Stimulated activated CD8-positive, alpha-beta memory T cell treated with anti-CD3 and anti-CD28 coated beads, Interleukin-7, amount 100 ng/mL, for 48 hours (primary cell): ENCODE measurements around the gene LARP1B.
"Not testable (repeated sequence)": the region's sequence is repeated elsewhere in the genome, so short reads cannot be mapped to it uniquely, and the experiment has no call there.

Source experiments
- DNase-seq, 2 donors: peaks; one replicate each; pipeline ENCODE4 v3.0.0-alpha.2; 2020; ENCODE audit warnings: low read depth in 1 of 2; ENCODE audit errors: extremely low read depth in 1 of 2

LARP1B gene

DNA sequence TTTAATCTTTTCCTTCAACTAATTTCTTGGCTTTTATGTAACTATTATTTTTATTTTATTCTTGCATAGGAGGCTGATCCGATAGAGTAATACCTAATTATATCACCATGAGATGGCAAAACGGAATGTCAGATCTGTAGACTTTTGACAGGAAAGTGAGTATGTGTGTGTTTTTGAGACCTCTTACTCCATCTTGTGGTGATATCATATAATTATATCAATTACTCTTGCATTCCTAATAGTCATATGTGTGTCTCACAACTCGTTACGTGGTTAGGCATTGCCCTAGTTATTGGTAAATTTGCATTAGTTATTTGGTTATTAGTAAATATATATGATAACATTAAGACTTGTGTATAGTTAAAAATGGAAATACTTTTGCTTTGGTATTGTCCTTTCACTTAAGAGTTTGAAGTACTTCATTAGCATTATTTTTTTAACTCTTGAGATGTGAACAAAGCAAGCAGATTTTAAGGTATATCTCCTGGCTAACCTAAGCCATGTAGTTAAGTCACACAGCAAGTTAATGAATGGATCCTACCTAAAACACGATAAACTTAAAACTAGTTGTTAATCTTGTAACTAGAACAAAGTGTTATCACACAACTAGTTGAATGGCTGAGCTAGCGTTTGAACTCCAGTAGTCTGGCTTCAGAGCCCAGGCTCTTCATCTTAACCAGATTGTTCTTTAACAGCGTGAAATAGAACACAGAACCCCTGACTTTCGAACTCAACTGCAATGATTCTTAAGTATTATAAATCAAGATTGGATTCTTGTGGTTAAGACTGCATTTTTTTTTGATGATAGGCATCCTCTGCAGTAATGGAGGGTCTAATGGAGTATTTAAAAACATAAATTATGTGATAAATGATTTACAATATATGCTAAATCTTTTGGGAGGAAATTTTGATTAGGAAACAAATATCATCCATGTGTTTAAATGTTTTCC lies 159.4 kb downstream of the LARP1B start:
- DNase-seq = no peak

- no peak for DNase-seq
Observed at GRCh38 chr4:128221586-128221985, 160.5 kb downstream of the LARP1B start.

DNA sequence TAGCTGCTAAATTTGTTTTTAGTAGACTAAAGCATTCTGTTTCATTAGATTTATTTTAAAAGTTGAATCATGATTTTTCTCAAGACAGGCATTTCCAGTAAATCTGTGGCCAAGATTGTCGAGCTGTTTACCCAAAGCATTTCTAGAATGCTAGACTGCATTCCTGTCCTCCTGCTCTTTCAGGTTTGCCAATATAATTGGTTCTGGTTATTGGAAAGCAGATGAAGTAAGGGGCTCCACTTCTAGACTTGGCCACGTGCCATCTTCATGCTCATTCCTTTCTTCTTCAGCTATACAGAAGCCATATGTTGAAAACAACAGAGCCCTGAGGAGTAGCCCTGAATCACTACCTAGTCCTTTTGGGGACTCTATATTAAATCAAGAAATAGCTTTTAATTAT lies 164.0 kb downstream of the LARP1B start:
- DNase-seq = no peak

GRCh38 chr4:128227991-128228571 lies 167.0 kb downstream of the LARP1B start:
- no peak for DNase-seq

DNA sequence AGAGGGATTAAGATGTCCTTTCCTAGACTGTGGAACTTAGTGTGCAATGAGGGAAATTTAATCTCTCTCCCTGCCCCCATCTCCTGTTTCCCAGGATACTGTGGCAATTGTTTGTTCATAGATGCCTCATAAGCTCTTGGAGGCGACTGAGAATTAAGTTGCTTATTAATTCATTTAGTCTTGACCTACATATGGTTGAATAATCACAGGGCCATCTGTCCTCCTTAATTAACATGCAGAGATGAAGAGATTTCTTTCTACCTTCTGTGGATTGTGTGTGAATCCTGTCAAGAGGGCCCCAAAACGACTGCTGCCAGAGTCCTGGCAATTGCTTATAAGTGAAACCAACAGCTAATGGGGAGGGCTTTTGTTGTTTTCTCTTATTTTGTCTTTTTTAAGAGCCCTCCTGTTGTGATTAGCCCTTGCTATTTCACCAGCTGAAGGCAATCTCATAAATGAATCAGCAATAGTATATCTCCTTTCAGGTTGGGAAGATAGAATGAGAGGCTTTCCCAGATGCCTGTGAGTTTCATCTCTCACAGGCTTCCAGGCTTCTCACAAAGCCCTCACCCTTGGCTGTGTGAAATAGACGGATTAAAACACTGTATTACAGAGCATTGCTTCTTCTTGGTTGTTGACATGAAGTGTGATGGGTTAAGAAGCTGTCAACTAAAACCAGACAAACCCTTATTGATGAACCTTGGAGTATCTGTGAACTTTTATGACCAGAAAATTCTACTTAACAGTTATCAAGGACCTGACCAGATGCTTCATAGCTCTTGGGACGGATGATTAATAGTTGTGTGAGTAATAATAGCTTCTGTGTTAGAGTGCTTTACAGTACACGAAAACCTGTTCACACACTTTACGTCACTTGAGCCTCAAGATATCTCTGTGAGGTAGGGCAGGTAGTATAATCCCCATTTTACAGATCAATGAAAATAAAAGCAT lies 168.0 kb downstream of the LARP1B start:
- DNase-seq = no peak

DNA sequence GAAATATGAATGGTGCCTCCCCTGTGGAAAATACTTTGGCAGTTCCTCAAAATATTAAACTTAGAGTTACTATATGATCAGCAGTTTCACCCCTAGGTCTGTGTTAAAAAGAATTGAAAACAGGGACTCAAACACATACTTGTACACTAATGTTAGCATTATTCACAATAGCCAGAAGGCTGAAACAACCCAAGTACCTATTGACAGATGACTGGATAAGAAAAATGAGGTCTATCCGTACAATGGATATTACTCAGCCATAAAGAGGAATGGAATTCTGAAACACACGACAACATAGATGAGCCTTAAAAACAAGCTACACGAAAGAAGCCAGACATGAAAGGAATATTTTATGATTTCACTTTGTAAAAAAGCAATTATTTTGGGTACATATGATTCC lies 171.6 kb downstream of the LARP1B start:
- no peak for DNase-seq

DNA sequence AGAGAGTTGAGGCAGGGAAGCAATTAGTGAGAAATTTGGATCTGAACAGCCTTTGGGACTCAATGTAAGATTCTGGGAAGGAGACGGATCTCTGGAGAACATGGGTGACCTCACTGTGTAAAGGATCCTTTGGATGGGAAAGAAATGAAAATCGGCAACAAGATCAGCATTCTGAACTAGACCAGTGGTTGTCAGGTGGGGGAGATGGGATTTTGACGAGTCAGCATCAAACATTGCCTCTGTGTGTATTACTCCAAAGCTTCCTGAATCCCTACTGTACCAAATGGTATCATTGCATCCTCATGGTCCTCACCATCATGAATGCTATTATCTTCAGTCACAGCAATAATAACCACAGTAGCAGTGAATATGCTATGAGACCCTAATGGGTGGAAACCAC lies 173.7 kb downstream of the LARP1B start:
- DNase-seq = no peak

- DNase-seq = no peak
Observed at GRCh38 chr4:128241019-128241418, 179.9 kb downstream of the LARP1B start.

DNA sequence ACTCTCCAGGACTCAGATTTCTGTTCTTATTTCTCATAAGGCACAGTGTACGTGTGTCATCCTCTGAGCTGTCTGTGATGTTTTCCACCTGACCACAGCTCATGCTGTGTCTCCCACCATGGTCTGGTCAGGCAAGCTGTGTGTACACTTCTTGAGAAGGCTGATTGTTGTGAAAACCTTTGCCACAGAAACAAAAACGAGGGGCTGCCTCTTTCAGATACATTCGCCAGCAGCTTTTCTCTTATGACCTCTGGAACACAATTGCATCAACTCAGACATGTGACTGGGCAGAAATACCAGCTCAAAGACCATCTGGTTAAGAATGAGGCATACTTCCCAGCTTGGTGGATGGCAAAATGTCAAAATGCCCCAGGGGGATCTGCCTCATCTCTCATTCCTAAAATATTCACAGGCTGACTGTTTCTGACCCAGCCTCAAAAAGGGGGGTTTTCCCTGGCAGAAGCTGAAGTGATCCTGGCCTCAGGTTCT lies 180.4 kb downstream of the LARP1B start:
- DNase-seq = no peak

DNA sequence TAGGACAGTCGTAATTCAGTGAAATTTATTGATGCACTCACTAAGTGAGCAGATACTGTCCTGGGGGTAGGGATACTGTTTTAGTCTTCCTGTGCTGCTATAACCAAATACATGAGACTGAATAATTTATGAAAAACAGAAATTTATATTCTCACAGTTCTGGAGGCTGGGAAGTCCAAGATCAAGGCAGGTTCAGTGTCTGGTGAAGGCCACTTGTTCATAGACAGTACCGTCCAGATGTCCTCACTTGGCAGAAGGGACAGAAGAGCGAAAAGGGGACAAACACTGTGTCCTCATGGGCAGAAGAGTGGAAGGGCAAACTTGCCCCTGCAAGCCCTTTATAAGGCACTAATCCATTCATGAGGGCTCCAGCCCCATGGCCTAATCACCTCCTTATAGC lies 180.9 kb downstream of the LARP1B start:
- no peak for DNase-seq

DNA sequence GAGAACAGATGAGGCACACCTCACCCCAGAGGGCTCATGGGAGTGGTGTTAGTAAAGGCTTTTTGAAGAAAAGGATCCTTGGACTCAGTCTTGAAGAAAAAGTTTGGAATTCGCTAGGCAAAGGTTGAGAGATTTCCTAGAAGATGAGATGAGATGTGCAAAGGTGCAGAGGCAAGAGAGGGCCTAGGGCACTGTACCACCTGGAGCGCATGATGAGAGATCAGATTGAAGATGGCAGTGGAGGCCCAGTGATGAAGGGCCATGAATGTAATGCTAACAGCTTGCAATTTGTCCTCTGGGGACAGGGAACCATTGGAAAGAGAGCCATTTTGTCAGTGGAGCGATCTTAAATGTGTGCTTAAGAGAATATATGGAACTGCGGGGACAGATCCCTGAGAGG lies 181.5 kb downstream of the LARP1B start:
- no peak for DNase-seq

GRCh38 chr4:128244379-128244778 lies 183.3 kb downstream of the LARP1B start:
- no peak for DNase-seq

DNA sequence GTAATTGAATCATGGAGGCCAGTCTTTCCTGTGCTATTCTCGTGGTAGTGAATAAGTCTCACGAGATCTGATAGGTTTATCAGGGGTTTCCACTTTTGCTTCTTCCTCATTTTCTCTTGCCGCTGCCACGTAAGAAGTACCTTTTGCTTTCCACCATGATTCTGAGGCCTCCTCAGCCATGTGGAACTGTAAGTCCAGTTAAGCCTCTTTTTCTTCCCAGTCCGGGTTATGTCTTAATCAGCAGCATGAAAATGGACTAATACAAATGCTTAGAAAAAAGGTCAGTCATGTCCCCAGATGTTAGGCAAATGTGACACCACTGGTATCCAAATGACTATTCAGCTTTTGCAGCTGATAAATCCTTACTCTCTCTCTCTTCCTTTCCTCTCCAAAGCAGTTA lies 184.3 kb downstream of the LARP1B start:
- DNase-seq = not testable (repeated sequence)

DNA sequence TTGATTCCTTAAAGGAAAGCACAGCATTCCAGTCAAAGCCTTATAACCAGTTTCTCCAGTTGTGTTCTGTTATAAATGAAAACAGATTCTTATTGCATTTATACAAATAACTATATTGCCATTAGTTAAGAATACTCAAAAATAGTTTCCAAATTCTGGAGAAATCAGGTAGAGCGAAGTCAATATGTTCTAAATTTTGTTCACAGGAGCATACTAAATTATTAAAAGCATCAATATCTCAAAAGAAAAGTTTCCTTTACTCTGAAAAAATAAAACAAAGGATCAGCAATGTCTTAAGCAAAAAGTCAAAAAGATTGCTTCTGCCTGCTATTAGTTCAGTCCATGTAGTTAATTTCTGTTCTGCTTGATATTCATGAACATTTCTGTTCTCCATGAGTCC lies 186.8 kb downstream of the LARP1B start:
- no peak for DNase-seq

- DNase-seq = no peak
Observed at GRCh38 chr4:128249787-128250668, 188.9 kb downstream of the LARP1B start.

DNA sequence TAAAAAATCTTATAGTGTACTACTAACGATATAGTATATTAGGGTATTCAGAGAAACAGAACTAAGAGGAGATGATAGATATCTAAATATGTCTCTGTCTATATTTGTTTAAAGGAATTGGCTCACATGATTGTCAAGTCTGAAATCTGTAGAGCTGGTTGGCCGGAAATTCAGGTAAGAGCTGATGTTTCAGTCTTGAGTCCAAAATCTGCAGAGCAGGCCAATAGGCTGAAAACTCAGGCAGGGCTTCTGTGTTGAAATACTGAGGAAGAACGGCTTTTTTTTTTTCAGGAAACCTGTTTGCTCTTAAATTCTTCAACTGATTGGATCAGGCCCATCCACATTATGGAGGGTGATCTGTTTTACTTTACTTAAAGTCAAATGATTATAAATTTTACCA lies 194.8 kb downstream of the LARP1B start:
- DNase-seq = no peak

GRCh38 chr4:128256539-128256938 lies 195.4 kb downstream of the LARP1B start:
- no peak for DNase-seq

GRCh38 chr4:128258166-128258565 lies 197.1 kb downstream of the LARP1B start:
- not testable (repeated sequence) for DNase-seq

DNA sequence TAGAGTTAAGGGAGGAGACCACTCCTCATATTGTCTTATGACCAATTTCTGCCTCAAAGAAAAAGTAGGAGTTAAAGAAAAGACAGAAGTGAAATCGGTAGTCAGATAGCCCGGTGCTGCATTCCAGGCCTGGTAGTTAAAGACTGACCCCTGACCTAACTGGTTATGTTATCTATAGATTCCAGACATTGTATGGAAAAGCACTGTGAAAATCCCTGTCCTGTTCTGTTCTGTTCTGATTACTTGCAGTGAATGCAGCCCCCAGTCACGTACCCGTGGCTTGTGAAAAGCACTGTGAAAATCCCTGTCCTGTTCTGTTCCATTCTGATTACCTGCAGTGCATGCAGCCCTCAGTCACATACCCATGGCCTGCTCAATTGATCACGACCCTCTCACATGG lies 198.8 kb downstream of the LARP1B start:
- not testable (repeated sequence) for DNase-seq
